Liver (tissue), 9 donors: Measurements from ENCODE around the gene OPRL1. TPM values are rescaled to one million over a fixed set of nuclear protein-coding genes. Genes with fewer than 3 reads are reported as not detected.

ENCODE experiments used
- DNase-seq: peaks from one replicate; pipeline ENCODE4 v3.0.0-alpha.2; 2017; ENCODE audit warnings: low spot score
- H3K27ac ChIP-seq, 2 donors: one replicate each; pipeline ENCODE4 v1.7.0; 2013; ENCODE audit warnings: inconsistent platforms in 2 of 2, low read length in 2 of 2, control low read depth in 1 of 2, low read depth in 1 of 2, mild to moderate bottlenecking in 1 of 2
- H3K27me3 ChIP-seq, 4 donors: one replicate each; pipeline versions ENCODE4 v1.6.1 to v1.7.0; 2013; ENCODE audit warnings: low read length in 3 of 4, inconsistent platforms in 1 of 4, mild to moderate bottlenecking in 1 of 4, moderate library complexity in 1 of 4; ENCODE audit not compliant: control insufficient read depth in 4 of 4, insufficient read depth in 4 of 4
- H3K36me3 ChIP-seq, 4 donors: one replicate each; pipeline versions ENCODE4 v1.6.1 to v1.7.0; 2013; ENCODE audit warnings: low read length in 3 of 4, mild to moderate bottlenecking in 3 of 4, low read depth in 1 of 4, moderate library complexity in 1 of 4; ENCODE audit not compliant: control insufficient read depth in 4 of 4, insufficient read depth in 3 of 4
- H3K4me1 ChIP-seq, 4 donors: one replicate each; pipeline versions ENCODE4 v1.6.1 to v1.7.0; 2013; ENCODE audit warnings: low read length in 3 of 4, mild to moderate bottlenecking in 3 of 4, moderate library complexity in 1 of 4; ENCODE audit not compliant: control insufficient read depth in 4 of 4, insufficient read depth in 4 of 4
- H3K4me3 ChIP-seq, 3 donors: one replicate each; pipeline versions ENCODE4 v1.6.1 to v1.7.0; 2013; ENCODE audit warnings: low read length in 3 of 3, control low read depth in 1 of 3, low read depth in 1 of 3, mild to moderate bottlenecking in 1 of 3
- H3K9ac ChIP-seq, 2 donors: one replicate each; pipeline ENCODE4 v1.7.0; 2013; ENCODE audit warnings: low read length in 2 of 2, mild to moderate bottlenecking in 2 of 2, moderate library complexity in 2 of 2, control low read depth in 1 of 2, low read depth in 1 of 2
- H3K9me3 ChIP-seq, 4 donors: one replicate each; pipeline versions ENCODE4 v1.6.1 to v1.7.0; 2013; ENCODE audit warnings: low read length in 3 of 4; ENCODE audit not compliant: control insufficient read depth in 4 of 4
- ATF3 ChIP-seq: IDR thresholded peaks from 2 replicates; pipeline ENCODE4 v1.6.1; 2016; ENCODE audit warnings: antibody characterized with exemption
- EGR1 ChIP-seq, 2 donors: IDR thresholded peaks; 2 replicates each; pipeline ENCODE4 v1.6.1; 2016 to 2018; ENCODE audit warnings: antibody characterized with exemption in 2 of 2, low read depth in 2 of 2
- FOXA1 ChIP-seq: IDR thresholded peaks from 2 replicates; pipeline ENCODE4 v1.6.1; 2016; ENCODE audit warnings: antibody characterized with exemption
- FOXA2 ChIP-seq: IDR thresholded peaks from 2 replicates; pipeline ENCODE4 v1.6.1; 2016; ENCODE audit warnings: antibody characterized with exemption
- GABPA ChIP-seq, 2 donors: IDR thresholded peaks in 1 of 2; conservative IDR thresholded peaks in 1 of 2; 2 replicates each; pipeline ENCODE4 v1.6.1; 2016; ENCODE audit warnings: antibody characterized with exemption in 2 of 2, mild to moderate bottlenecking in 1 of 2, moderate library complexity in 1 of 2
- HNF4A ChIP-seq, 2 donors: conservative IDR thresholded peaks; 2 replicates each; pipeline ENCODE4 v1.6.1; 2016; ENCODE audit warnings: antibody characterized with exemption in 2 of 2, mild to moderate bottlenecking in 2 of 2
- HNF4G ChIP-seq: IDR thresholded peaks from 2 replicates; pipeline ENCODE4 v1.6.1; 2016; ENCODE audit warnings: antibody characterized with exemption
- JUND ChIP-seq, 2 donors: IDR thresholded peaks; 2 replicates each; pipeline ENCODE4 v1.6.1; 2016; ENCODE audit warnings: antibody characterized with exemption in 2 of 2
- MAX ChIP-seq: IDR thresholded peaks from 2 replicates; pipeline ENCODE4 v1.6.1; 2016; ENCODE audit warnings: antibody characterized with exemption
- NR2F2 ChIP-seq: IDR thresholded peaks from 2 replicates; pipeline ENCODE4 v1.6.1; 2016; ENCODE audit warnings: antibody characterized with exemption
- RXRA ChIP-seq, 2 donors: IDR thresholded peaks; 2 replicates each; pipeline ENCODE4 v1.6.1; 2017 to 2018; ENCODE audit warnings: antibody characterized with exemption in 2 of 2, mild to moderate bottlenecking in 1 of 2
- SP1 ChIP-seq: IDR thresholded peaks from 2 replicates; pipeline ENCODE4 v1.6.1; 2018; ENCODE audit warnings: antibody characterized with exemption, mild to moderate bottlenecking
- TAF1 ChIP-seq: conservative IDR thresholded peaks from 2 replicates; pipeline ENCODE4 v1.6.1; 2016; ENCODE audit warnings: antibody characterized with exemption, mild to moderate bottlenecking
- YY1 ChIP-seq: IDR thresholded peaks from 2 replicates; pipeline ENCODE4 v1.6.1; 2016; ENCODE audit warnings: antibody characterized with exemption, mild to moderate bottlenecking
- WGBS: extraction: QIAGEN DNeasy Blood & Tissue Kit; methylation state at CpG from one replicate; pipeline ENCODE4 v1.1.7; 2013; 5-methylcytosine and 5-hydroxymethylcytosine counted together
- polyA plus RNA-seq, 2 donors: library from polyadenylated mRNA; stranded (reverse) in 1 of 2; unstranded in 1 of 2; fragments of 200-250 nt in 1 of 2; fragments of >200 nt in 1 of 2; fragmentation: Nextera tagmentation in 1 of 2; extraction: Ambion mirVana in 1 of 2; gene quantifications; one replicate each; pipeline versions ENCODE4 v1.2.1 to v1.2.3, GENCODE V29; 2013 to 2015
- total RNA-seq, 2 donors: library from RNA; depleted of rRNA; stranded (reverse); fragments of >200 nt; gene quantifications; one replicate each; pipeline ENCODE4 v1.2.3, GENCODE V29; 2014
- TF ChIP-seq, protein P1 (sequence below): IDR thresholded peaks from 2 replicates; pipeline ENCODE4 v1.6.1; 2016; ENCODE audit warnings: antibody characterized with exemption, mild to moderate bottlenecking
- donor health status: healthy.
- donor health status: healthy.
- donor health status: healthy.
- donor health status: healthy.
- donor health status: healthy.

Gene OPRL1
- total and polyA plus RNA-seq, 4 donors = 0.04 to 0.79 (median 0.35) TPM

DNA sequence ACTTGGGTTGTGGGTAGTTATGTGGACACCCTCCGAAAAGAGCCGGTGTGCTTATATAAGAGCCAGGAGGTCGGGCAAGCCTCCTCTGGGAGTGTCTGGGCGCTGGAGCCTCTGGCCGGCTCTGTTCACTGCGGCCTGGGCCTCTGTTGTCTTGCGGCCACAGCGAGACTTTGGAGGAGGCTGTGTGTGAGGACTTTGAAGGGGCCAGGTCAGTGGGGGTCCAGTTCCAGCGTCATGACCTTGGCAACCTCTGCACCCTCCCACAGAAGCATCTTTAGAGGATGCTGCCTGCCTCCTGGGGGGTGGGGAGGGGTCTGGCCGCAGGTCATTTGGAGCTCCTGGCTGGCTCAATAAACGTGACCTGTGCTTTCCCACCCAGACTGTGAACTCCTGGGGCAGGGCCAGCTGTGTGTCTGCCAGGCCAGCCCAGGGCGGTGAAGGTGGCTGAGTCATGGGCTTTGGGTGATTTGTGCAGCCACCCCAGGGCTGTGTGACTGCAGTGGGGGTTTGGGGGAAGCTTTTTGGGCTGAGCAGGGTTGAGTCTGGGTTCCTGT, 15.7 kb upstream of the OPRL1 start:
- H3K27ac ChIP-seq = peak overlapping the region; percentile 64 to 74
- DNase-seq = peak; percentile 51
- no peaks in the 10 kb centered on the region for H3K9me3 ChIP-seq
- 26% methylated on average over 12 of the region's 12 CpGs for WGBS
- H3K9ac ChIP-seq = peak overlapping the region; percentile 39 to 85
- H3K4me1 ChIP-seq = peaks cover 27 to 63% (median 52%) of the 10 kb centered on the region in 4 donors
- peak overlapping the region; percentile 71 to 89 (median 83) for H3K4me3 ChIP-seq
- no peaks in the 10 kb centered on the region for H3K36me3 ChIP-seq
- H3K27me3 ChIP-seq = no peaks in the 10 kb centered on the region
- no peak for TF ChIP-seq ATF3
- TF ChIP-seq SP1 = peak; percentile 31
- peak in 1 of 2 donors; percentile 64 for TF ChIP-seq JUND (IDR thresholded peaks at IDR 0.05)
- TF ChIP-seq RXRA (IDR thresholded peaks at IDR 0.05) = peak; percentile 67 to 90
- peak; percentile 19 for TF ChIP-seq YY1
- TF ChIP-seq HNF4A (conservative IDR thresholded peaks at IDR 0.05) = peak; percentile 26 to 69
- no peak for TF ChIP-seq FOXA2

- no peaks in the 10 kb centered on the region for H3K27me3 ChIP-seq
- TF ChIP-seq, protein P1, sequence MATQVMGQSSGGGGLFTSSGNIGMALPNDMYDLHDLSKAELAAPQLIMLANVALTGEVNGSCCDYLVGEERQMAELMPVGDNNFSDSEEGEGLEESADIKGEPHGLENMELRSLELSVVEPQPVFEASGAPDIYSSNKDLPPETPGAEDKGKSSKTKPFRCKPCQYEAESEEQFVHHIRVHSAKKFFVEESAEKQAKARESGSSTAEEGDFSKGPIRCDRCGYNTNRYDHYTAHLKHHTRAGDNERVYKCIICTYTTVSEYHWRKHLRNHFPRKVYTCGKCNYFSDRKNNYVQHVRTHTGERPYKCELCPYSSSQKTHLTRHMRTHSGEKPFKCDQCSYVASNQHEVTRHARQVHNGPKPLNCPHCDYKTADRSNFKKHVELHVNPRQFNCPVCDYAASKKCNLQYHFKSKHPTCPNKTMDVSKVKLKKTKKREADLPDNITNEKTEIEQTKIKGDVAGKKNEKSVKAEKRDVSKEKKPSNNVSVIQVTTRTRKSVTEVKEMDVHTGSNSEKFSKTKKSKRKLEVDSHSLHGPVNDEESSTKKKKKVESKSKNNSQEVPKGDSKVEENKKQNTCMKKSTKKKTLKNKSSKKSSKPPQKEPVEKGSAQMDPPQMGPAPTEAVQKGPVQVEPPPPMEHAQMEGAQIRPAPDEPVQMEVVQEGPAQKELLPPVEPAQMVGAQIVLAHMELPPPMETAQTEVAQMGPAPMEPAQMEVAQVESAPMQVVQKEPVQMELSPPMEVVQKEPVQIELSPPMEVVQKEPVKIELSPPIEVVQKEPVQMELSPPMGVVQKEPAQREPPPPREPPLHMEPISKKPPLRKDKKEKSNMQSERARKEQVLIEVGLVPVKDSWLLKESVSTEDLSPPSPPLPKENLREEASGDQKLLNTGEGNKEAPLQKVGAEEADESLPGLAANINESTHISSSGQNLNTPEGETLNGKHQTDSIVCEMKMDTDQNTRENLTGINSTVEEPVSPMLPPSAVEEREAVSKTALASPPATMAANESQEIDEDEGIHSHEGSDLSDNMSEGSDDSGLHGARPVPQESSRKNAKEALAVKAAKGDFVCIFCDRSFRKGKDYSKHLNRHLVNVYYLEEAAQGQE = peak; percentile 29
- TF ChIP-seq HNF4G (peak; percentile 73), NR2F2 (peak; percentile 39), FOXA2 (no peak), JUND (IDR thresholded peaks at IDR 0.05) (peak in 1 of 2 donors; percentile 44), TAF1 (no peak), SP1 (peak; percentile 80), HNF4A (conservative IDR thresholded peaks at IDR 0.05) (peak; percentile 91 to 93), RXRA (IDR thresholded peaks at IDR 0.05) (peak; percentile 97 to 98)
- 26% methylated on average over 27 of the region's 27 CpGs for WGBS
- no peak overlapping the region for H3K9ac ChIP-seq
- H3K27ac ChIP-seq = peak overlapping the region; percentile 55 to 64
- no peaks in the 10 kb centered on the region for H3K9me3 ChIP-seq
- H3K36me3 ChIP-seq = no peaks in the 10 kb centered on the region
- no peak overlapping the region for H3K4me3 ChIP-seq
- peak; percentile 48 for DNase-seq
- peaks cover 27 to 65% (median 54%) of the 10 kb centered on the region in 4 donors for H3K4me1 ChIP-seq
Observed at GRCh38 chr20:64065062-64065973, 14.6 kb upstream of the OPRL1 start.

DNA sequence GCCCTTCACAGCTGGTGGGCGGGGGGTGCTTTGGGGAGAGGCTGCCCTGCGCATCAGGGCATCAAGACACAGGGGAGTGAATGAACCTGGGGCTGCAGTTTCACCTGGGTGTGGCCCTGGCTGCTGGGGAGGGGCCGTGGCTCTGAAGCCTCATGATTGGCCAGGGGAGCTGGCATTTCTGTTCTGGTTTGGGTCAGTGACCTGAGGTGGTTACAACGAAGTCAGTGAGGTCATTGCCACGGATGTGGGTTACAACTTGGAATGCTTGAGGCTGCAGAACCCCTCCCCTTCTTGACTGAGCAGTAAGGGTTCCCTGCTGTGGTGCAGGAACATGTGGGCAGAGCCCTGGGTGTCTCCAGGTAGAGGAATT, 13.9 kb upstream of the OPRL1 start:
- peak overlapping the region; percentile 44 to 55 for H3K27ac ChIP-seq
- H3K4me3 ChIP-seq = no peak overlapping the region
- no peaks in the 10 kb centered on the region for H3K9me3 ChIP-seq
- no peaks in the 10 kb centered on the region for H3K36me3 ChIP-seq
- peaks cover 27 to 65% (median 54%) of the 10 kb centered on the region in 4 donors for H3K4me1 ChIP-seq
- no peak for DNase-seq
- H3K9ac ChIP-seq = no peak overlapping the region
- WGBS = 18% methylated on average over 5 of the region's 5 CpGs
- no peaks in the 10 kb centered on the region for H3K27me3 ChIP-seq
- TF ChIP-seq, protein P1 = no peak
- TF ChIP-seq EGR1 (IDR thresholded peaks at IDR 0.05; ENCODE audit: low read depth in 2 of 2) = no peak
- no peak for TF ChIP-seq YY1
- TF ChIP-seq ATF3 = no peak
- TF ChIP-seq GABPA (IDR thresholded peaks at IDR 0.05 in 1 of 2, conservative IDR thresholded peaks at IDR 0.05 in 1 of 2) = no peak
- no peak for TF ChIP-seq HNF4G
- TF ChIP-seq FOXA1 = no peak
- TF ChIP-seq MAX = no peak
- TF ChIP-seq FOXA2 = no peak
- TF ChIP-seq HNF4A (conservative IDR thresholded peaks at IDR 0.05) = peak; percentile 36 to 65
- TF ChIP-seq NR2F2 = no peak
- peak; percentile 99 for TF ChIP-seq RXRA (IDR thresholded peaks at IDR 0.05)
